NB4 (cell line): Measurements from ENCODE around the gene BMPER.

Source experiments
- DNase-seq: peaks from one replicate; pipeline ENCODE4 v3.0.0; 2010; ENCODE audit warnings: low read depth
- H3K4me3 ChIP-seq: one replicate; pipeline ENCODE4 v1.5.1; 2011; ENCODE audit warnings: mild to moderate bottlenecking, low read depth, low read length, moderate library complexity
- CTCF ChIP-seq: IDR thresholded peaks from one replicate; pipeline ENCODE4 v1.5.1; 2012; ENCODE audit warnings: low read depth, low read length
- MYC ChIP-seq: IDR thresholded peaks from 2 replicates; pipeline ENCODE4 v1.6.1; 2011; ENCODE audit warnings: low read depth, low read length
- POLR2A ChIP-seq: IDR thresholded peaks from 2 replicates; pipeline ENCODE4 v1.6.1; 2011; ENCODE audit warnings: mild to moderate bottlenecking; ENCODE audit not compliant: insufficient read length; ENCODE audit errors: extremely low read depth
- TF ChIP-seq, protein P1 (sequence below): IDR thresholded peaks from 2 replicates; pipeline ENCODE4 v1.6.1; 2011; ENCODE audit warnings: low read depth, low read length

Gene BMPER

GRCh38 chr7:33958104-33958503 is 52.8 kb downstream of the BMPER start:
- no peak overlapping the region for H3K4me3 ChIP-seq
- TF ChIP-seq, protein P1, sequence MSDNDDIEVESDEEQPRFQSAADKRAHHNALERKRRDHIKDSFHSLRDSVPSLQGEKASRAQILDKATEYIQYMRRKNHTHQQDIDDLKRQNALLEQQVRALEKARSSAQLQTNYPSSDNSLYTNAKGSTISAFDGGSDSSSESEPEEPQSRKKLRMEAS = no peak
- no peak for TF ChIP-seq CTCF
- no peak for TF ChIP-seq MYC
- TF ChIP-seq POLR2A = no peak
- DNase-seq = no peak

DNA sequence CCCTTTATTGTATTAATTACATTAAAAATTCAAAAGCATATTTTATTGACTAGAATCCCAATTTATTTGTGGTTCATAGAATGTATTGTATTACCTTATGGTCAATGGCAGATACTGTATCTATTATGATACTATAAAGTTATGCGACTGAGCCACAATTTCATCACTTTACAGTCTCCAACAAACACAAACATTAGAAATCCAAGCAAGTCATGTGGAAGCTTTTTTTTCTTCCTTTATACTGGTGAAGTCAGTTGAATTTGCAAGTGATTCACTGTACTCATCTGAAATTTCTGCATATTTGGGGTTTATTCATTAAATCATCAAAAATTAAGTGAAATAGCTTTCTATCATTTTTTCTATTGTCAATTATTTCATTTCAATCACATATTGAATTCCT is 54.3 kb downstream of the BMPER start:
- TF ChIP-seq MYC (no peak), CTCF (no peak), POLR2A (no peak)
- TF ChIP-seq, protein P1 = no peak
- DNase-seq = no peak
- no peak overlapping the region for H3K4me3 ChIP-seq

DNA sequence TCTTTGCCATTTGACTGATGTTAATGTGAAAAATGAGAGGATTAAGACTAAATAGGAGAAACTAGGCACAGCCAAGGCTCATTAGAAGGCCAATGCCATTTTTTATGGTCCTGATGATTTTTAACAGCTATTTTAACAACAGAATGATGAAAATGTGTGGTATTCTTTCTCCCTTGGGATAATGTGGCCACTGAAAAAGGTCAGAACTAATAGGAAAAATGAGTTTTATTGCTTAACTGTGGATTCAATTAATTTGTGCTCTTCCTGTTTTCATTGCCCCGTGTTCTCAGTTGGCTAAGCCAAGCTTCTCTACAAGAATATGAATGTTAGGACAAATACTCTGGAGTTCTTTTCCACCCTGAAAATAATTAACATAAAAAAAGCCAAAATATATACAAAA is 56.6 kb downstream of the BMPER start:
- TF ChIP-seq, protein P1 = no peak
- no peak for TF ChIP-seq POLR2A
- no peak for DNase-seq
- H3K4me3 ChIP-seq = no peak overlapping the region

- DNase-seq = no peak
- TF ChIP-seq POLR2A (no peak), CTCF (no peak), MYC (no peak)
- TF ChIP-seq, protein P1 = no peak
- no peak overlapping the region for H3K4me3 ChIP-seq
These were observed 59.3 kb downstream of the BMPER start for GRCh38 chr7:33964417-33965182.

GRCh38 chr7:33965183-33965744 is 59.9 kb downstream of the BMPER start:
- TF ChIP-seq CTCF (no peak), POLR2A (no peak), MYC (no peak)
- TF ChIP-seq, protein P1 = no peak
- no peak for DNase-seq
- no peak overlapping the region for H3K4me3 ChIP-seq

DNA sequence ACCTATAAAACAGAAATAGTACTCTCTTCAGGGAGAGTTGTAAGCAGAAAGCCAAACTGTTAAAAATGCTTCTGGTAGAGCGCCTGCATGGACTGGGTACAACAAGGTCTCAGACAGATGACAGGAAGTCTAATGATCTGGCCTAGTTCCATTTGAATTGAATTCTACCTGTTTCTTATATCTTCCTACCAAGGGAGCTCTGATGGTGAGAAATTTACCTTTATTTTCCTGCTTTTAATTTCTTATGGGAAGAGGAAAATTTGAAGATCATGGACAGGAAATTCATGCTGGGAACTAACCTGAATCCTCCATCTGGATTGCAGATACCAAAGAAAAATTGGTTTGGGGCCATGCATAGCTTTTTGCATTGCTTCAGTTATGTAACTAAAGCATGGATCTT is 63.3 kb downstream of the BMPER start:
- no peak overlapping the region for H3K4me3 ChIP-seq
- DNase-seq = no peak
- TF ChIP-seq, protein P1 = no peak
- TF ChIP-seq MYC (no peak), CTCF (no peak), POLR2A (no peak)
